Measurements from ENCODE around the gene SRGAP1. TPM values are rescaled to one million over a fixed set of nuclear protein-coding genes. Genes with fewer than 3 reads are reported as not detected.

SRGAP1 gene
- total and polyA plus RNA-seq, 4 donors: 1.8 to 12.4 (median 6.2) TPM

DNA sequence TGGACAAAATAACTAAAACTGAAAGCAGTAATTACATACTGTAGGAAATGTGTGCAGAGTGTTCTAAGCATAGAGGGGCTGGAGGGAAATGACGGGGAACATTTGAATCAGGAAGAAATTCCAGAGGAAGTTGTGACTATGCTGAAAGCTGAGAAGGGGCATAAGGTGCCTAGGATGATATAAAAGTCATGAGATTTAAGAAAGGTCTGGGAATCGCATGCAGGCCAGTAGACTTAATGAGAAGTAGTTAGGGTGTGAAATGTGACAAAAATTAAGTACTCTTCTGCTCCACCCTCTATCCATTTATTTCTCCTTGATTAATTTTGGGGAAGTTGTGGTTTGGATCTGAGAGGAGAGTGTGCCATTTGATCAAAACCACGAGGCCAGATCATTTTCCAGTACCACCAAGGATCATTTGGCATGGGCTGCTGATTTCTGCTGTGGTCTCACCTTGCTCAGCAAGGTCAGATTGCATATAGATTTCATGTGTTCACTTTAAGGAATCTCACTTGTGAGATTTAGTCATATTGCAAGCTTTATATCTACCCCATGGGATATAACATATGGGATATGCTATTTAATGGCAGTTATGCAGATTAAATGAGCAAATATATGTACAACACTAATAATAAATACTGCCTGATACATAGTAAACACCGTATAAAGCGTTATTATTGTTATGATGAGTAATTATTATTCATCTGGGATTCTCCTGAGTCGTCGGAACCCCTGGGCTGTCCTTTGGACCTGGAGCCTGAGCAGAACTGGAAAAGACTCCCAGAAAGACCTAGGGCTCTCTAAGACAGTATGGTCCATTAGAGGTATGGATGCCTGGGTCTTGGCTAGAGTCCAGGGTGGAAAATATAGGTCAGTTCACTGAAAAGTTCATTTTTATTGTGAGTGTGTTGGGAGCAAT, 72.3 kb downstream of the SRGAP1 start:
- DNase-seq (no peak), ATAC-seq (ENCODE audit: insufficient read depth, low FRiP score) (no peak)
- no peaks in the 10 kb centered on the region for H3K36me3 ChIP-seq (ENCODE audit: control insufficient read depth in 4 of 4, insufficient read depth in 4 of 4, low read length in 4 of 4)
- H3K4me3 ChIP-seq: no peak overlapping the region
- no peaks in the 10 kb centered on the region for H3K9me3 ChIP-seq (ENCODE audit: control insufficient read depth in 4 of 4, insufficient read depth in 3 of 4, low read length in 3 of 4)
- peaks cover 0 to 34% (median 8%) of the 10 kb centered on the region in 5 donors for H3K4me1 ChIP-seq (ENCODE audit: control insufficient read depth in 5 of 5, insufficient read depth in 5 of 5, low read length in 5 of 5)
- no peaks in the 10 kb centered on the region for H3K27me3 ChIP-seq (ENCODE audit: control insufficient read depth in 3 of 3, insufficient read depth in 3 of 3, low read length in 2 of 3)
- TF ChIP-seq, protein P1, sequence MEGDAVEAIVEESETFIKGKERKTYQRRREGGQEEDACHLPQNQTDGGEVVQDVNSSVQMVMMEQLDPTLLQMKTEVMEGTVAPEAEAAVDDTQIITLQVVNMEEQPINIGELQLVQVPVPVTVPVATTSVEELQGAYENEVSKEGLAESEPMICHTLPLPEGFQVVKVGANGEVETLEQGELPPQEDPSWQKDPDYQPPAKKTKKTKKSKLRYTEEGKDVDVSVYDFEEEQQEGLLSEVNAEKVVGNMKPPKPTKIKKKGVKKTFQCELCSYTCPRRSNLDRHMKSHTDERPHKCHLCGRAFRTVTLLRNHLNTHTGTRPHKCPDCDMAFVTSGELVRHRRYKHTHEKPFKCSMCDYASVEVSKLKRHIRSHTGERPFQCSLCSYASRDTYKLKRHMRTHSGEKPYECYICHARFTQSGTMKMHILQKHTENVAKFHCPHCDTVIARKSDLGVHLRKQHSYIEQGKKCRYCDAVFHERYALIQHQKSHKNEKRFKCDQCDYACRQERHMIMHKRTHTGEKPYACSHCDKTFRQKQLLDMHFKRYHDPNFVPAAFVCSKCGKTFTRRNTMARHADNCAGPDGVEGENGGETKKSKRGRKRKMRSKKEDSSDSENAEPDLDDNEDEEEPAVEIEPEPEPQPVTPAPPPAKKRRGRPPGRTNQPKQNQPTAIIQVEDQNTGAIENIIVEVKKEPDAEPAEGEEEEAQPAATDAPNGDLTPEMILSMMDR (IDR thresholded peaks at IDR 0.05; ENCODE audit: control extremely low read depth, extremely low read depth): no peak
- H3K27ac ChIP-seq (ENCODE audit: low read depth in 1 of 2, low read length in 1 of 2): peak overlapping the region in 1 of 2 donors; percentile 40
- 69 to 70% methylated on average over 7 of the region's 7 CpGs for WGBS, 2 donors
- H3K9ac ChIP-seq (ENCODE audit: insufficient read depth in 1 of 2, low read length in 2 of 2): no peak overlapping the region

- TF ChIP-seq, protein P1 (IDR thresholded peaks at IDR 0.05; ENCODE audit: control extremely low read depth, extremely low read depth): no peak
- 92 to 93% methylated on average over 3 of the region's 3 CpGs for WGBS, 2 donors
- peaks cover 0 to 34% (median 6%) of the 10 kb centered on the region in 5 donors for H3K4me1 ChIP-seq (ENCODE audit: control insufficient read depth in 5 of 5, insufficient read depth in 5 of 5, low read length in 5 of 5)
- no peak overlapping the region for H3K9ac ChIP-seq (ENCODE audit: insufficient read depth in 1 of 2, low read length in 2 of 2)
- ATAC-seq (ENCODE audit: insufficient read depth, low FRiP score) (no peak), DNase-seq (no peak)
- H3K4me3 ChIP-seq: no peak overlapping the region
- H3K27ac ChIP-seq (ENCODE audit: low read depth in 1 of 2, low read length in 1 of 2): no peak overlapping the region
- H3K9me3 ChIP-seq (ENCODE audit: control insufficient read depth in 4 of 4, insufficient read depth in 3 of 4, low read length in 3 of 4): no peaks in the 10 kb centered on the region
- no peaks in the 10 kb centered on the region for H3K27me3 ChIP-seq (ENCODE audit: control insufficient read depth in 3 of 3, insufficient read depth in 3 of 3, low read length in 2 of 3)
- no peaks in the 10 kb centered on the region for H3K36me3 ChIP-seq (ENCODE audit: control insufficient read depth in 4 of 4, insufficient read depth in 4 of 4, low read length in 4 of 4)
Measured at GRCh38 chr12:63917477-63917862, 73.0 kb downstream of the SRGAP1 start.

DNA sequence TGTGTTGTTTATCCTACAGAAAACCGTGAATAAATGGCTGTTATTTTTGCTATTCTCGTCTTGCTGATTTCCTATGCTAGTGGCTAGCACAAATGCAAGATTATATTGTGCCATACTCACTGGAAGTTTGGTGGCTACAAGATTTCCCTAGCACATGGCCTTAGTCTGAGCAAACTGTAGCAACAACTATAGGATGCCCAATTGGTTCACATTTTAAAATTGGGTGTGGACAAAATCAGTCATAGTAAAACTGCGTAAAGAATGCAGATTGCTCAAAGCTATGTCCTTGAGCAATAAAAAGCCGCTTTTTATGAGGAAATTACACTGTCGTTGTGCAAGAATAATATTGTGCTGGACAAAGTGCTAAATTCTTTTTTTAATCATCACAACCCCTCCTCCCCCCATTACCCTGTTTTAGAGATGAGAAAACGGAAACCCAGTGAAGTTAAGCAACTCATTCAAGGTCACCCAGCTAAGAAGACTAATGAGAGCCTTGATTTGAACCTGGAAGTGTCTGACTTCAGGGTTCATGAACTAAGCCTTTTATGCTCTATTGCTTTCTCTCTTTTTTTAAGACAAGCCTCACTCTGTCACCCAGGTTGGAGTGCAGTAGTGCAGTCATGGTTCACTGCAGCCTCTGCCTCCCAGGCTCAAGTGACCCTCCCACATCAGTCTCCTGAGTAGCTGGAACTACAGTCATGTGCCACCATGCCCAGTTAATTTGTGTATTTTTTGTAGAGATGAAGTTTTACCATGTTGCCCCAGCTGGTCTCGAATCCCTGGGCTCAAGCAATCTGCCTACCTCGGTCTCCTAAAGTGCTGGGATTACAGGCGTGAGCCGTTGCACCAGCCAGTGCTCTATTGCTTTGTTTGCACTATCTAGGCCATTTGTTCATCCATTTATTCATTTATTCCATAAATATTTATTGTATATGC, 73.6 kb downstream of the SRGAP1 start:
- Histone ChIP-seq H3K9ac (ENCODE audit: insufficient read depth in 1 of 2, low read length in 2 of 2) (no peak overlapping the region), H3K36me3 (ENCODE audit: control insufficient read depth in 4 of 4, insufficient read depth in 4 of 4, low read length in 4 of 4) (no peaks in the 10 kb centered on the region), H3K27me3 (ENCODE audit: control insufficient read depth in 3 of 3, insufficient read depth in 3 of 3, low read length in 2 of 3) (no peaks in the 10 kb centered on the region), H3K4me1 (ENCODE audit: control insufficient read depth in 5 of 5, insufficient read depth in 5 of 5, low read length in 5 of 5) (peaks cover 0 to 34% (median 6%) of the 10 kb centered on the region in 5 donors), H3K9me3 (ENCODE audit: control insufficient read depth in 4 of 4, insufficient read depth in 3 of 4, low read length in 3 of 4) (no peaks in the 10 kb centered on the region), H3K27ac (ENCODE audit: low read depth in 1 of 2, low read length in 1 of 2) (peak overlapping the region in 1 of 2 donors; percentile 69), H3K4me3 (no peak overlapping the region)
- 40 to 60% methylated on average over 10 of the region's 10 CpGs for WGBS, 2 donors
- DNase-seq (peak in 2 of 3 donors; percentile 63 to 80), ATAC-seq (ENCODE audit: insufficient read depth, low FRiP score) (peak; percentile 77)
- TF ChIP-seq, protein P1 (IDR thresholded peaks at IDR 0.05; ENCODE audit: control extremely low read depth, extremely low read depth): no peak

Data from lung (tissue), 12 donors.